Stomach (tissue), 9 donors: Measurements from ENCODE around the gene GSDMA. TPM values are rescaled to one million over a fixed set of nuclear protein-coding genes. Genes with fewer than 3 reads are reported as not detected.

Source experiments
- DNase-seq, 2 donors: peaks; one replicate each; pipeline versions ENCODE4 v3.0.0 to v3.0.0-alpha.2; 2013 to 2019
- H3K27ac ChIP-seq, 5 donors: fragments of 200-600 bp in 4 of 5; sonication (generic) in 4 of 5; one replicate each; pipeline ENCODE4 v1.5.1; 2013 to 2019; ENCODE audit warnings: mild to moderate bottlenecking in 1 of 5, moderate library complexity in 1 of 5
- H3K27me3 ChIP-seq, 3 donors: fragments of 200-600 bp; sonication (generic); one replicate each; pipeline ENCODE4 v1.5.1; 2017 to 2019; ENCODE audit warnings: mixed run types in 1 of 3
- H3K36me3 ChIP-seq, 4 donors: fragments of 200-600 bp; sonication (generic); 1 replicate in 3 of 4; 2 replicates in 1 of 4; pipeline ENCODE4 v1.5.1; 2016 to 2019
- H3K4me1 ChIP-seq, 4 donors: fragments of 200-600 bp; sonication (generic); one replicate each; pipeline ENCODE4 v1.5.1; 2016 to 2019
- H3K4me3 ChIP-seq, 4 donors: fragments of 200-600 bp; sonication (generic) in 3 of 4; one replicate each; pipeline ENCODE4 v1.5.1; 2016 to 2019; ENCODE audit warnings: mild to moderate bottlenecking in 1 of 4
- H3K9me3 ChIP-seq, 4 donors: fragments of 200-600 bp; sonication (generic); one replicate each; pipeline ENCODE4 v1.5.1; 2016 to 2019
- CTCF ChIP-seq, 7 experiments: fragments of 450-650 bp in 4 of 7; fragments of 200-600 bp in 3 of 7; sonication (generic) in 3 of 7; IDR thresholded peaks; one replicate each; pipeline ENCODE4 v1.5.1; 2016 to 2019; ENCODE audit warnings: antibody characterized with exemption in 7 of 7, control low read depth in 2 of 7, mild to moderate bottlenecking in 1 of 7
- EP300 ChIP-seq: sonication (generic); formaldehyde crosslinking; IDR thresholded peaks from one replicate; pipeline ENCODE4 v1.6.1; 2017; ENCODE audit warnings: antibody characterized with exemption
- POLR2A ChIP-seq, 4 donors: fragments of 450-650 bp; IDR thresholded peaks; one replicate each; pipeline ENCODE4 v1.6.1; 2016; ENCODE audit warnings: antibody characterized with exemption in 4 of 4, control low read depth in 2 of 4, mild to moderate bottlenecking in 1 of 4, moderate library complexity in 1 of 4
- POLR2AphosphoS5 ChIP-seq, 3 donors: sonication (generic); formaldehyde crosslinking; IDR thresholded peaks; one replicate each; pipeline ENCODE4 v1.6.1; 2016; ENCODE audit warnings: antibody characterized with exemption in 3 of 3
- WGBS, 5 donors: extraction: QIAGEN DNeasy Blood & Tissue Kit in 3 of 5; methylation state at CpG; one replicate each; pipeline versions ENCODE4 v1.1.5 to v1.1.7; 2013 to 2018; 5-methylcytosine and 5-hydroxymethylcytosine counted together
- intact Hi-C: fragments of 100-400 bp; cut with DNase I; formaldehyde crosslinking; loops from one replicate; pipeline ENCODE4 v1.15.1; 2023; ENCODE audit warnings: low total_unique reads
- polyA plus RNA-seq, 3 donors: library from polyadenylated mRNA; stranded (reverse); fragments of 200-250 nt; gene quantifications; one replicate each; pipeline ENCODE4 v1.2.3, GENCODE V29; 2013
- total RNA-seq, 5 donors: library from RNA; depleted of rRNA; stranded (reverse); fragments of >200 nt; gene quantifications; one replicate each; pipeline versions ENCODE4 v1.1.0 to v1.2.3, GENCODE V29; 2014 to 2016
- donor health status: healthy with polysubstance abuse.
- donor health status: Bipolar disorder and iron deficiency.
- donor health status: healthy.

The GSDMA gene
- total and polyA plus RNA-seq, 8 donors = 0.08 to 0.92 TPM; not detected in 6

GRCh38 chr17:39939106-39939505, 23.7 kb upstream of the GSDMA start:
- H3K4me3 ChIP-seq = no peak overlapping the region
- WGBS, 5 donors = 82 to 91% (median 84%) methylated on average over 3 of the region's 3 CpGs
- TF ChIP-seq POLR2AphosphoS5 (IDR thresholded peaks at IDR 0.05) (no peak), POLR2A (IDR thresholded peaks at IDR 0.05) (no peak), CTCF (IDR thresholded peaks at IDR 0.05) (no peak), EP300 (no peak)
- intact Hi-C loops = no loop called here
- H3K27me3 ChIP-seq = no peaks in the 10 kb centered on the region
- no peaks in the 10 kb centered on the region for H3K9me3 ChIP-seq
- no peak overlapping the region for H3K27ac ChIP-seq
- no peaks in the 10 kb centered on the region for H3K36me3 ChIP-seq
- no peak for DNase-seq
- H3K4me1 ChIP-seq = peaks cover 0 to 8% (median 2%) of the 10 kb centered on the region in 4 donors

- DNase-seq = peak in 1 of 2 donors; percentile 81
- no peak for TF ChIP-seq EP300
- TF ChIP-seq POLR2AphosphoS5 (IDR thresholded peaks at IDR 0.05) = no peak
- TF ChIP-seq POLR2A (IDR thresholded peaks at IDR 0.05) = no peak
- no peak for TF ChIP-seq CTCF (IDR thresholded peaks at IDR 0.05)
- no peaks in the 10 kb centered on the region for H3K36me3 ChIP-seq
- H3K27ac ChIP-seq = peak overlapping the region in 2 of 5 donors; percentile 8 to 18
- H3K4me1 ChIP-seq = peaks cover 0 to 8% (median 0%) of the 10 kb centered on the region in 4 donors
- 54 to 64% (median 62%) methylated on average over 6 of the region's 6 CpGs for WGBS, 5 donors
- H3K27me3 ChIP-seq = no peaks in the 10 kb centered on the region
- intact Hi-C loops = no loop called here
- no peak overlapping the region for H3K4me3 ChIP-seq
- H3K9me3 ChIP-seq = no peaks in the 10 kb centered on the region
Observed at GRCh38 chr17:39939588-39940419, 23.0 kb upstream of the GSDMA start.

- TF ChIP-seq POLR2A (IDR thresholded peaks at IDR 0.05) (no peak), EP300 (no peak), CTCF (IDR thresholded peaks at IDR 0.05) (no peak), POLR2AphosphoS5 (IDR thresholded peaks at IDR 0.05) (no peak)
- intact Hi-C loops = no loop called here
- H3K36me3 ChIP-seq = no peaks in the 10 kb centered on the region
- peaks cover 0 to 8% (median 0%) of the 10 kb centered on the region in 4 donors for H3K4me1 ChIP-seq
- DNase-seq = no peak
- no peak overlapping the region for H3K4me3 ChIP-seq
- WGBS, 5 donors = 74 to 90% (median 87%) methylated on average over 13 to 14 of the region's 14 CpGs
- no peaks in the 10 kb centered on the region for H3K9me3 ChIP-seq
- H3K27me3 ChIP-seq = no peaks in the 10 kb centered on the region
- no peak overlapping the region for H3K27ac ChIP-seq
Observed at GRCh38 chr17:39943702-39944392, 19.0 kb upstream of the GSDMA start.

GRCh38 chr17:39944393-39944711, 18.5 kb upstream of the GSDMA start:
- intact Hi-C loops = no loop called here
- TF ChIP-seq POLR2A (IDR thresholded peaks at IDR 0.05) = no peak
- no peak for TF ChIP-seq EP300
- TF ChIP-seq POLR2AphosphoS5 (IDR thresholded peaks at IDR 0.05) = no peak
- TF ChIP-seq CTCF (IDR thresholded peaks at IDR 0.05) = no peak
- Histone ChIP-seq H3K9me3 (no peaks in the 10 kb centered on the region), H3K4me3 (no peak overlapping the region), H3K4me1 (peaks cover 0 to 7% (median 0%) of the 10 kb centered on the region in 4 donors), H3K27ac (no peak overlapping the region), H3K36me3 (no peaks in the 10 kb centered on the region), H3K27me3 (no peaks in the 10 kb centered on the region)
- DNase-seq = no peak
- WGBS, 5 donors = 76 to 85% (median 80%) methylated on average over 9 to 16 of the region's 16 CpGs
